Fibroblast of lung (primary cell): ENCODE data around the gene ATP23.

ENCODE experiments used
- EZH2 ChIP-seq: IDR thresholded peaks from 2 replicates; pipeline ENCODE4 v1.5.1; 2012; ENCODE audit warnings: low read length, control low read depth, mild to moderate bottlenecking; ENCODE audit errors: missing control alignments
- TF ChIP-seq, protein P1 (sequence below), 2 donors: IDR thresholded peaks in 1 of 2; conservative IDR thresholded peaks in 1 of 2; 1 replicate in 1 of 2; 2 replicates in 1 of 2; pipeline ENCODE4 v1.5.1; 2011 to 2012; ENCODE audit warnings: low read length in 2 of 2, control low read depth in 1 of 2, inconsistent platforms in 1 of 2, low read depth in 1 of 2, mild to moderate bottlenecking in 1 of 2

DNA sequence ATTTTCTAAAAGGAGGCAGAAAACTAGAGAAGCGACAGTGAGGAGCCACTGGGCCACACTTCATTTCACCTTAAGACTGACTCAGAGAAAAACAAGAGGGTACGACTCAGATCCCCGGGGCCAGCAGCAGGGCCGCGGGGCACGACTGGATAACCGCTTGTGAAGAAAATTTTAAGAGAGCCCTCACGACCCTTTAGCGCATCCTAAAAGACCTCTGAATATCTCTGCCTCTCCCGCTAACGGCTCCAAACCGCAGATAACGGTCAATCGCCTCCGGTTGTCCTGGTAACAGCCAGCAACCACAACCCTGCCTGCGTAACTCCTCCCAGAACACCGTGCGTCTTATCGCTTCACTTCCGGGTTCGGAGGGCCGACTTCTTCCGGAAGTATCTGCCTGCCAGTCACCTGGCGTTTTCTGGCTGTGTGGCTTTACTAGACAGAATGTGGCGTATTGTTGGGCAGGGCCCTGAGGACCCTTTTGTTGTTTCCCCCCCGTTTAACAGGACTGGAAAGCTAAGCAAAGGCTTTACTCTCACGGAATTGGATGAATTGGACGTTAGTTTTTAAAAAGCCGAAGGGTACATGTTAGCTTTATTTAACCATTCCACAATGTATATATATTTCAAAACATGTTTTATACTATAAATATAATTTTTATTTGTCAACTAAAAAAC is 5.4 kb upstream of the ATP23 start:
- TF ChIP-seq, protein P1, sequence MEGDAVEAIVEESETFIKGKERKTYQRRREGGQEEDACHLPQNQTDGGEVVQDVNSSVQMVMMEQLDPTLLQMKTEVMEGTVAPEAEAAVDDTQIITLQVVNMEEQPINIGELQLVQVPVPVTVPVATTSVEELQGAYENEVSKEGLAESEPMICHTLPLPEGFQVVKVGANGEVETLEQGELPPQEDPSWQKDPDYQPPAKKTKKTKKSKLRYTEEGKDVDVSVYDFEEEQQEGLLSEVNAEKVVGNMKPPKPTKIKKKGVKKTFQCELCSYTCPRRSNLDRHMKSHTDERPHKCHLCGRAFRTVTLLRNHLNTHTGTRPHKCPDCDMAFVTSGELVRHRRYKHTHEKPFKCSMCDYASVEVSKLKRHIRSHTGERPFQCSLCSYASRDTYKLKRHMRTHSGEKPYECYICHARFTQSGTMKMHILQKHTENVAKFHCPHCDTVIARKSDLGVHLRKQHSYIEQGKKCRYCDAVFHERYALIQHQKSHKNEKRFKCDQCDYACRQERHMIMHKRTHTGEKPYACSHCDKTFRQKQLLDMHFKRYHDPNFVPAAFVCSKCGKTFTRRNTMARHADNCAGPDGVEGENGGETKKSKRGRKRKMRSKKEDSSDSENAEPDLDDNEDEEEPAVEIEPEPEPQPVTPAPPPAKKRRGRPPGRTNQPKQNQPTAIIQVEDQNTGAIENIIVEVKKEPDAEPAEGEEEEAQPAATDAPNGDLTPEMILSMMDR (conservative IDR thresholded peaks at IDR 0.05 in 1 of 2, IDR thresholded peaks at IDR 0.05 in 1 of 2; ENCODE audit: low read depth in 1 of 2, low read length in 2 of 2), result no peak
- TF ChIP-seq EZH2, result no peak
